GM12878 (cell line): ENCODE data around the gene CADM2. TPM values are rescaled to one million over a fixed set of nuclear protein-coding genes. Genes with fewer than 3 reads are reported as not detected.

ENCODE experiments used
- ATAC-seq: fragments of 200-7000 bp; cut with Tn5 transposase; 3 replicates; pipeline ENCODE4 v1.9.1; 2020; ENCODE audit warnings: mild to moderate bottlenecking, moderate library complexity
- BruUV-seq: library from RNA; stranded (reverse); fragments of 400-500 nt; replicated peaks from 2 replicates; lab custom pipeline; 2021; lab: Mats Ljungman, UMichigan
- CTCF ChIA-PET: fragments of 300-600 bp; sonication (Branson Sonifier 250); formaldehyde crosslinking; extraction: SDS; loops from one replicate; lab custom pipeline; 2021; ENCODE audit warnings: inconsistent platforms; lab: Yijun Ruan, JAX
- POLR2A ChIA-PET: fragments of 350-600 bp; formaldehyde crosslinking; extraction: SDS; loops from one replicate; lab custom pipeline; 2021; ENCODE audit warnings: inconsistent platforms; lab: Charles Lee
- RAD21 ChIA-PET: fragments of 300-600 bp; sonication (Branson Sonifier 250); formaldehyde crosslinking; loops from one replicate; lab custom pipeline; 2023; ENCODE audit warnings: antibody characterized with exemption; ENCODE audit not compliant: unreplicated experiment; lab: Charles Lee
- SMC1A ChIA-PET: fragments of 300-600 bp; sonication (Branson Sonifier 250); formaldehyde crosslinking; loops from one replicate; lab custom pipeline; 2023; ENCODE audit not compliant: unreplicated experiment, uncharacterized antibody; lab: Charles Lee
- DNase-seq: peaks from one replicate; pipeline ENCODE4 v3.0.0-alpha.2; 2011; ENCODE audit warnings: low read depth, low spot score
- FAIRE-seq: peaks from 3 replicates; lab custom pipeline; 2011; peaks lifted over from hg19 to GRCh38; lab: Jason Lieb, UNC
- H2AFZ ChIP-seq: 2 replicates; pipeline ENCODE4 v1.6.0; 2011; ENCODE audit warnings: low read depth, low read length, control low read depth; ENCODE audit not compliant: control insufficient read depth
- H3K27ac ChIP-seq: 2 replicates; pipeline ENCODE4 v1.5.1; 2011; ENCODE audit warnings: control low read depth; ENCODE audit not compliant: control insufficient read depth, insufficient read depth
- H3K27me3 ChIP-seq, 2 experiments: replicated peaks in 1 of 2; 2 replicates each; pipeline versions ENCODE4 v1.6.0 to v1.6.1; 2011; ENCODE audit warnings: low read length in 1 of 2; ENCODE audit not compliant: control insufficient read depth in 2 of 2, insufficient read depth in 2 of 2
- H3K36me3 ChIP-seq, 2 experiments: 2 replicates each; pipeline ENCODE4 v1.5.1; 2011; ENCODE audit warnings: low read length in 1 of 2; ENCODE audit not compliant: control insufficient read depth in 2 of 2, insufficient read depth in 2 of 2
- H3K4me1 ChIP-seq: 2 replicates; pipeline ENCODE4 v1.6.1; 2011; ENCODE audit warnings: mild to moderate bottlenecking, low read length, moderate library complexity, mixed read lengths; ENCODE audit not compliant: control insufficient read depth, insufficient read depth
- H3K4me2 ChIP-seq: 2 replicates; pipeline ENCODE4 v1.6.0; 2011; ENCODE audit warnings: control low read depth; ENCODE audit not compliant: control insufficient read depth, insufficient read depth
- H3K4me3 ChIP-seq: fragments of 200-600 bp; sonication (generic); 2 replicates; pipeline ENCODE4 v1.5.1; 2016
- H3K79me2 ChIP-seq: 2 replicates; pipeline ENCODE4 v1.6.0; 2011; ENCODE audit warnings: low read length; ENCODE audit not compliant: control insufficient read depth, insufficient read depth
- H3K9ac ChIP-seq: 2 replicates; pipeline ENCODE4 v1.8.0; 2011; ENCODE audit warnings: low read length, control low read depth, mixed read lengths; ENCODE audit not compliant: control insufficient read depth, insufficient read depth
- H3K9me3 ChIP-seq: replicated peaks from 3 replicates; pipeline ENCODE4 v1.5.1; 2011; ENCODE audit warnings: mild to moderate bottlenecking, low read length; ENCODE audit not compliant: control insufficient read depth, insufficient read depth
- H4K20me1 ChIP-seq: 2 replicates; pipeline ENCODE4 v1.6.0; 2011; ENCODE audit not compliant: control insufficient read depth, insufficient read depth
- CBFB ChIP-seq: IDR thresholded peaks from 2 replicates; pipeline ENCODE4 v1.6.1; 2016; ENCODE audit warnings: antibody characterized with exemption, low read depth
- CHD4 ChIP-seq: fragments of 200-600 bp; sonication (generic); IDR thresholded peaks from 2 replicates; pipeline ENCODE4 v1.6.1; 2016; ENCODE audit warnings: mild to moderate bottlenecking
- HCFC1 ChIP-seq: fragments of 150-350 bp; IDR thresholded peaks from 2 replicates; pipeline ENCODE4 v1.6.1; 2014; ENCODE audit warnings: low read length
- LARP7 ChIP-seq: fragments of 450-650 bp; IDR thresholded peaks from 2 replicates; pipeline ENCODE4 v1.6.1; 2017; ENCODE audit warnings: mild to moderate bottlenecking
- MEF2A ChIP-seq: IDR thresholded peaks from 2 replicates; pipeline ENCODE4 v1.6.1; 2011; ENCODE audit warnings: low read depth, mild to moderate bottlenecking, low read length, moderate library complexity; ENCODE audit not compliant: insufficient read depth
- RAD21 ChIP-seq: IDR thresholded peaks from 2 replicates; pipeline ENCODE4 v1.6.1; 2011; ENCODE audit warnings: mild to moderate bottlenecking, low read depth, low read length, moderate library complexity; ENCODE audit not compliant: insufficient read depth
- RB1 ChIP-seq: fragments of 450-650 bp; formaldehyde crosslinking; IDR thresholded peaks from 2 replicates; pipeline ENCODE4 v1.6.1; 2017; ENCODE audit warnings: mild to moderate bottlenecking, borderline replicate concordance
- SUZ12 ChIP-seq: fragments of 200-600 bp; sonication (generic); IDR thresholded peaks from one replicate; pipeline ENCODE4 v1.6.1; 2018; ENCODE audit warnings: antibody characterized with exemption, mild to moderate bottlenecking; ENCODE audit not compliant: unreplicated experiment
- ZNF384 ChIP-seq: IDR thresholded peaks from 2 replicates; pipeline ENCODE4 v1.6.1; 2012; ENCODE audit warnings: low read depth, mild to moderate bottlenecking, low read length, improper control_type of control experiment, borderline replicate concordance
- ZNF622 ChIP-seq: fragments of 450-650 bp; IDR thresholded peaks from 2 replicates; pipeline ENCODE4 v1.6.1; 2017; ENCODE audit warnings: mild to moderate bottlenecking, inconsistent platforms
- ZZZ3 ChIP-seq: IDR thresholded peaks from 2 replicates; pipeline ENCODE4 v1.6.1; 2011; ENCODE audit warnings: low read depth; ENCODE audit not compliant: control insufficient read depth, insufficient read length
- WGBS: methylation state at CpG from one replicate; pipeline ENCODE4 v1.1.6; 2016; ENCODE audit warnings: low lambda C conversion rate; ENCODE audit not compliant: insufficient replicate concordance, insufficient coverage; ENCODE audit errors: missing lambda C conversion rate; 5-methylcytosine and 5-hydroxymethylcytosine counted together
- in situ Hi-C: fragments of 300-500 bp; cut with MboI; formaldehyde crosslinking; loops from 9 replicates; pipeline ENCODE4 v1.14.3; 2018; ENCODE audit warnings: mixed read lengths
- intact Hi-C: fragments of 100-400 bp; cut with micrococcal nuclease; formaldehyde crosslinking; loops from one replicate; pipeline ENCODE4 v1.14.2; 2022; ENCODE audit not compliant: unreplicated experiment
- polyA plus RNA-seq, 11 experiments: library from polyadenylated mRNA; depleted of rRNA in 4 of 11; unstranded in 6 of 11; stranded (reverse) in 5 of 11; fragments of >200 nt; fragmentation: Nextera tagmentation in 4 of 11; fragmentation: Illumina TruSeq in 1 of 11; extraction: Ambion mirVana in 4 of 11; extraction: Trizol in 1 of 11; gene quantifications; 1 replicate in 1 of 11; 2 replicates in 10 of 11; pipeline versions ENCODE4 v1.2.1 to v1.2.3, GENCODE V29; 2011 to 2016; ENCODE audit warnings: inconsistent platforms in 2 of 11, missing spikeins in 2 of 11, low read depth in 1 of 11
- total RNA-seq, 4 experiments: library from RNA; depleted of rRNA in 3 of 4; stranded (reverse); fragments of >200 nt in 3 of 4; fragmentation: Illumina TruSeq in 1 of 4; extraction: Trizol in 1 of 4; gene quantifications; 2 replicates each; pipeline versions ENCODE4 v1.2.1 to v1.2.3, GENCODE V29; 2013 to 2021
- TF ChIP-seq, protein P1 (sequence below): fragments of 450-650 bp; IDR thresholded peaks from 2 replicates; pipeline ENCODE4 v1.6.1; 2018; ENCODE audit warnings: borderline replicate concordance, mild to moderate bottlenecking; ENCODE audit not compliant: partially characterized antibody
- TF ChIP-seq, protein P2 (sequence below): fragments of 450-650 bp; IDR thresholded peaks from 2 replicates; pipeline ENCODE4 v1.6.1; 2018; ENCODE audit warnings: mild to moderate bottlenecking, low read depth, moderate library complexity; ENCODE audit not compliant: partially characterized antibody

CADM2 gene
- total and polyA plus RNA-seq, 10 of the 15 experiments (the other 5 are each of a cell fraction or from before 2014, with no cell fraction given): 0.13 TPM; not detected in 9

DNA sequence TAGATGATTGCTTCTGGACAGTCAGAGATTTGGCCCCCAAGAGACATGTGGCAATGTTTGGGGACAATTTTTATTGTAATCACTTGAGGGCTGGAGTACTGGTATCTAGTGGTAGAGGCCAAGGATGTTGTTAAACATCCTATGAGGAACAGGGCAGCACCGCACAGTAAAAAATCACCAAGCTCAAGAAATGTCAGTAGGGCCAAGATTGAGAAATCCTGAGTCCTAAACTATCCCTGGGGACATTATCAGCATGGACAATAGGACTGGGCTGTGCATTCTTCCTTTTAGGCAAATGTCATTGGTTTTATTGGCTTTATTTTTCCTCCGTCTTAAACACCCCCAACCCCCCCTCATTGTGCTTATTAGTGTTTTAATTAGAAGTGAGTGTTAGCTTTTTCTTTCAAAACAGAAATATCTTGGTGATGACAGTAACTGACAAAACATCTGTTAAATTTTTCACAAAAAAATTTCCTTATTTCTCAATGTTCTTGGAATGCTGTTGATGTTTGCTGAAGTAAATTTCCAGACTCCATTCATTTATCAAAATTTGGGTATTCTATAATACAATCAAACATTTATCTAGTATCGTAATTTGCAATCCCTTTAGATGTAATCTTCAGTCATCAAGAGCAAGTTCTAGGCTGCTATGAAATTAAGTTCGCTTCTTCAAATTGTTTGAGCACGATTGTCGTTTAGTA, 1087.8 kb downstream of the CADM2 start (continued):
- no peak for TF ChIP-seq ZNF384

DNA sequence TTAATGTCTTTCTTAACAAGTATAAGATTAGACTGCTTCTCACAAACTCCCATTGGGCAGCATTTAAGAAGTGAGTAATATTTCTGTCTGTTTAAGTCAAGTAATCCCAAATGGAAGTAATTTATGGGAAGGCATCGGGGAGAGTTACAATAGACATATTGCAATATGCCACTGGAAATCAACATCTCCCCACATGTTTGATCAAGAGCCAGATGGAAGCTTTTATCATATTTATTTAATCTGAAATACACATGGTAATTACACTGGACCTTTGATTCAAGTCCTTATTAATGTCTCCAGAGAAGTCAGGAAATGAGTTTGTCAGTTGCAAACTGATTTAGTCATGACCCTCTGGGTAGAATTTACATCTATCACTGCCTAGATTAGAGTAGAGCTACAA, 1088.4 kb downstream of the CADM2 start:
- no peak overlapping the region for H2AFZ ChIP-seq
- no peaks in the 10 kb centered on the region for H3K4me1 ChIP-seq
- POLR2A ChIA-PET: no interaction called here
- BruUV-seq: no TSS peak
- SMC1A ChIA-PET: interaction anchor here (1.2 kb wide), 1 partner anchor 9 kb away, joined by 3 read pairs; no protein-coding TSS in a partner anchor
- H4K20me1 ChIP-seq: no peaks in the 10 kb centered on the region
- TF ChIP-seq SUZ12: no peak
- no peak for TF ChIP-seq CBFB
- no peak for TF ChIP-seq LARP7
- no peak for TF ChIP-seq ZZZ3
- TF ChIP-seq HCFC1: no peak
- no peak for TF ChIP-seq RB1
- no peak for TF ChIP-seq CHD4
- TF ChIP-seq, protein P1, sequence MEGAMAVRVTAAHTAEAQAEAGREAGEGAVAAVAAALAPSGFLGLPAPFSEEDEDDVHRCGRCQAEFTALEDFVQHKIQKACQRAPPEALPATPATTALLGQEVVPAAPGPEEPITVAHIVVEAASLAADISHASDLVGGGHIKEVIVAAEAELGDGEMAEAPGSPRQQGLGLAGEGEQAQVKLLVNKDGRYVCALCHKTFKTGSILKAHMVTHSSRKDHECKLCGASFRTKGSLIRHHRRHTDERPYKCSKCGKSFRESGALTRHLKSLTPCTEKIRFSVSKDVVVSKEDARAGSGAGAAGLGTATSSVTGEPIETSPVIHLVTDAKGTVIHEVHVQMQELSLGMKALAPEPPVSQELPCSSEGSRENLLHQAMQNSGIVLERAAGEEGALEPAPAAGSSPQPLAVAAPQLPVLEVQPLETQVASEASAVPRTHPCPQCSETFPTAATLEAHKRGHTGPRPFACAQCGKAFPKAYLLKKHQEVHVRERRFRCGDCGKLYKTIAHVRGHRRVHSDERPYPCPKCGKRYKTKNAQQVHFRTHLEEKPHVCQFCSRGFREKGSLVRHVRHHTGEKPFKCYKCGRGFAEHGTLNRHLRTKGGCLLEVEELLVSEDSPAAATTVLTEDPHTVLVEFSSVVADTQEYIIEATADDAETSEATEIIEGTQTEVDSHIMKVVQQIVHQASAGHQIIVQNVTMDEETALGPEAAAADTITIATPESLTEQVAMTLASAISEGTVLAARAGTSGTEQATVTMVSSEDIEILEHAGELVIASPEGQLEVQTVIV: no peak
- no peak for TF ChIP-seq RAD21
- no peak for TF ChIP-seq ZNF622
- TF ChIP-seq MEF2A: no peak
- TF ChIP-seq, protein P2, sequence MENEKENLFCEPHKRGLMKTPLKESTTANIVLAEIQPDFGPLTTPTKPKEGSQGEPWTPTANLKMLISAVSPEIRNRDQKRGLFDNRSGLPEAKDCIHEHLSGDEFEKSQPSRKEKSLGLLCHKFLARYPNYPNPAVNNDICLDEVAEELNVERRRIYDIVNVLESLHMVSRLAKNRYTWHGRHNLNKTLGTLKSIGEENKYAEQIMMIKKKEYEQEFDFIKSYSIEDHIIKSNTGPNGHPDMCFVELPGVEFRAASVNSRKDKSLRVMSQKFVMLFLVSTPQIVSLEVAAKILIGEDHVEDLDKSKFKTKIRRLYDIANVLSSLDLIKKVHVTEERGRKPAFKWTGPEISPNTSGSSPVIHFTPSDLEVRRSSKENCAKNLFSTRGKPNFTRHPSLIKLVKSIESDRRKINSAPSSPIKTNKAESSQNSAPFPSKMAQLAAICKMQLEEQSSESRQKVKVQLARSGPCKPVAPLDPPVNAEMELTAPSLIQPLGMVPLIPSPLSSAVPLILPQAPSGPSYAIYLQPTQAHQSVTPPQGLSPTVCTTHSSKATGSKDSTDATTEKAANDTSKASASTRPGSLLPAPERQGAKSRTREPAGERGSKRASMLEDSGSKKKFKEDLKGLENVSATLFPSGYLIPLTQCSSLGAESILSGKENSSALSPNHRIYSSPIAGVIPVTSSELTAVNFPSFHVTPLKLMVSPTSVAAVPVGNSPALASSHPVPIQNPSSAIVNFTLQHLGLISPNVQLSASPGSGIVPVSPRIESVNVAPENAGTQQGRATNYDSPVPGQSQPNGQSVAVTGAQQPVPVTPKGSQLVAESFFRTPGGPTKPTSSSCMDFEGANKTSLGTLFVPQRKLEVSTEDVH: no peak
- no peaks in the 10 kb centered on the region for H3K36me3 ChIP-seq
- no peak overlapping the region for H3K9ac ChIP-seq
- H3K4me2 ChIP-seq: no peak overlapping the region
- FAIRE-seq (no peak), ATAC-seq (no peak), DNase-seq (no peak)
- no peak overlapping the region for H3K27ac ChIP-seq
- in situ Hi-C loops: no loop called here
- no peaks in the 10 kb centered on the region for H3K79me2 ChIP-seq
- H3K4me3 ChIP-seq: no peak overlapping the region
- no peaks in the 10 kb centered on the region for H3K27me3 ChIP-seq
- no peaks in the 10 kb centered on the region for H3K9me3 ChIP-seq
- intact Hi-C loops: no loop called here
- RAD21 ChIA-PET: no interaction called here
- CTCF ChIA-PET: no interaction called here
- WGBS: 93% methylated on average over 1 of the region's 1 CpG
